Sigmoid colon (tissue), 7 donors: ENCODE measurements around the gene CLTCL1. TPM values are rescaled to one million over a fixed set of nuclear protein-coding genes. Genes with fewer than 3 reads are reported as not detected.

ENCODE experiments used
- DNase-seq: peaks from one replicate; pipeline ENCODE4 v3.0.0-alpha.2; 2019
- H3K27ac ChIP-seq, 4 donors: fragments of 200-600 bp; sonication (generic); one replicate each; pipeline ENCODE4 v1.5.1; 2016 to 2019; ENCODE audit warnings: mild to moderate bottlenecking in 1 of 4
- H3K27me3 ChIP-seq, 3 donors: fragments of 200-600 bp; sonication (generic); one replicate each; pipeline ENCODE4 v1.5.1; 2019; ENCODE audit warnings: mild to moderate bottlenecking in 1 of 3
- H3K36me3 ChIP-seq, 4 donors: fragments of 200-600 bp; sonication (generic); one replicate each; pipeline ENCODE4 v1.5.1; 2016 to 2019
- H3K4me1 ChIP-seq, 4 donors: fragments of 200-600 bp; sonication (generic); one replicate each; pipeline ENCODE4 v1.5.1; 2017 to 2019
- H3K4me3 ChIP-seq, 4 donors: fragments of 200-600 bp; sonication (generic); one replicate each; pipeline ENCODE4 v1.5.1; 2017 to 2019; ENCODE audit warnings: mild to moderate bottlenecking in 2 of 4, moderate library complexity in 1 of 4
- H3K9me3 ChIP-seq, 4 donors: fragments of 200-600 bp in 3 of 4; sonication (generic) in 3 of 4; one replicate each; pipeline versions ENCODE4 v1.5.1 to v1.6.1; 2013 to 2019
- CTCF ChIP-seq, 4 experiments: fragments of 450-650 bp in 3 of 4; fragments of 200-600 bp in 1 of 4; IDR thresholded peaks; one replicate each; pipeline ENCODE4 v1.5.1; 2016 to 2019; ENCODE audit warnings: antibody characterized with exemption in 4 of 4, mild to moderate bottlenecking in 3 of 4, moderate library complexity in 2 of 4
- EP300 ChIP-seq, 4 donors: sonication (generic); formaldehyde crosslinking; IDR thresholded peaks; one replicate each; pipeline ENCODE4 v1.6.1; 2017; ENCODE audit warnings: antibody characterized with exemption in 4 of 4
- POLR2A ChIP-seq, 2 donors: fragments of 450-650 bp; IDR thresholded peaks; one replicate each; pipeline ENCODE4 v1.6.1; 2016; ENCODE audit warnings: antibody characterized with exemption in 2 of 2, mild to moderate bottlenecking in 2 of 2, moderate library complexity in 2 of 2
- POLR2AphosphoS5 ChIP-seq, 4 donors: sonication (generic); formaldehyde crosslinking; IDR thresholded peaks; one replicate each; pipeline ENCODE4 v1.6.1; 2017; ENCODE audit warnings: antibody characterized with exemption in 4 of 4
- WGBS, 2 donors: extraction: QIAGEN DNeasy Blood & Tissue Kit; methylation state at CpG; one replicate each; pipeline ENCODE4 v1.1.7; 2013; 5-methylcytosine and 5-hydroxymethylcytosine counted together
- intact Hi-C: fragments of 100-400 bp; cut with DNase I; formaldehyde crosslinking; loops from one replicate; pipeline ENCODE4 v1.15.1; 2023
- polyA plus RNA-seq, 3 donors: library from polyadenylated mRNA; stranded (reverse); fragments of 200-250 nt; gene quantifications; one replicate each; pipeline ENCODE4 v1.2.3, GENCODE V29; 2013
- total RNA-seq, 4 donors: library from RNA; depleted of rRNA; stranded (reverse); fragments of >200 nt; gene quantifications; one replicate each; pipeline ENCODE4 v1.1.0, GENCODE V29; 2016
- donor health status: healthy with polysubstance abuse.
- donor health status: Bipolar disorder and iron deficiency.
- donor health status: healthy.

The CLTCL1 gene
- total and polyA plus RNA-seq, 7 donors = 0.92 to 5.0 (median 2.4) TPM

GRCh38 chr22:19197997-19198865, 93.3 kb downstream of the CLTCL1 start:
- DNase-seq = peak; percentile 24
- H3K4me1 ChIP-seq = no peaks in the 10 kb centered on the region
- peaks cover 0 to 3% (median 0%) of the 10 kb centered on the region in 4 donors for H3K36me3 ChIP-seq
- intact Hi-C loops = no loop called here
- H3K27me3 ChIP-seq = no peaks in the 10 kb centered on the region
- H3K4me3 ChIP-seq = no peak overlapping the region
- no peaks in the 10 kb centered on the region for H3K9me3 ChIP-seq
- no peak for TF ChIP-seq EP300 (IDR thresholded peaks at IDR 0.05)
- TF ChIP-seq POLR2AphosphoS5 (IDR thresholded peaks at IDR 0.05) = no peak
- TF ChIP-seq CTCF (IDR thresholded peaks at IDR 0.05) = no peak
- TF ChIP-seq POLR2A (IDR thresholded peaks at IDR 0.05) = no peak
- 89 to 94% methylated on average over 10 of the region's 10 CpGs for WGBS, 2 donors
- no peak overlapping the region for H3K27ac ChIP-seq

GRCh38 chr22:19196841-19197612, 94.5 kb downstream of the CLTCL1 start:
- intact Hi-C loops = no loop called here
- no peak overlapping the region for H3K4me3 ChIP-seq

GRCh38 chr22:19195796-19196731, 95.5 kb downstream of the CLTCL1 start:
- no peak for TF ChIP-seq POLR2AphosphoS5 (IDR thresholded peaks at IDR 0.05)
- no peak for TF ChIP-seq POLR2A (IDR thresholded peaks at IDR 0.05)
- TF ChIP-seq EP300 (IDR thresholded peaks at IDR 0.05) = no peak
- TF ChIP-seq CTCF (IDR thresholded peaks at IDR 0.05) = no peak
- peak; percentile 55 for DNase-seq
- intact Hi-C loops = no loop called here
- no peaks in the 10 kb centered on the region for H3K4me1 ChIP-seq
- H3K9me3 ChIP-seq = no peaks in the 10 kb centered on the region
- H3K27me3 ChIP-seq = no peaks in the 10 kb centered on the region
- peaks cover 0 to 3% (median 0%) of the 10 kb centered on the region in 4 donors for H3K36me3 ChIP-seq
- H3K27ac ChIP-seq = no peak overlapping the region
- WGBS, 2 donors = 83 to 85% methylated on average over 23 of the region's 23 CpGs
- H3K4me3 ChIP-seq = no peak overlapping the region

More at GRCh38 chr22:19196841-19197612, 94.5 kb downstream of the CLTCL1 start:
- H3K9me3 ChIP-seq = no peaks in the 10 kb centered on the region
- TF ChIP-seq EP300 (IDR thresholded peaks at IDR 0.05) (no peak), POLR2AphosphoS5 (IDR thresholded peaks at IDR 0.05) (no peak), CTCF (IDR thresholded peaks at IDR 0.05) (no peak), POLR2A (IDR thresholded peaks at IDR 0.05) (no peak)
- peak; percentile 25 for DNase-seq
- no peaks in the 10 kb centered on the region for H3K27me3 ChIP-seq
- H3K27ac ChIP-seq = no peak overlapping the region
- no peaks in the 10 kb centered on the region for H3K4me1 ChIP-seq
- peaks cover 0 to 3% (median 0%) of the 10 kb centered on the region in 4 donors for H3K36me3 ChIP-seq
- WGBS, 2 donors = 85 to 87% methylated on average over 11 of the region's 11 CpGs

GRCh38 chr22:19194766-19195536, 96.6 kb downstream of the CLTCL1 start:
- peak; percentile 26 for DNase-seq
- Histone ChIP-seq H3K36me3 (peaks cover 0 to 3% (median 0%) of the 10 kb centered on the region in 4 donors), H3K27me3 (no peaks in the 10 kb centered on the region), H3K4me1 (no peaks in the 10 kb centered on the region), H3K4me3 (no peak overlapping the region), H3K27ac (no peak overlapping the region), H3K9me3 (no peaks in the 10 kb centered on the region)
- TF ChIP-seq EP300 (IDR thresholded peaks at IDR 0.05) (no peak), CTCF (IDR thresholded peaks at IDR 0.05) (no peak), POLR2A (IDR thresholded peaks at IDR 0.05) (no peak), POLR2AphosphoS5 (IDR thresholded peaks at IDR 0.05) (no peak)
- 95 to 96% methylated on average over 16 of the region's 16 CpGs for WGBS, 2 donors
- intact Hi-C loops = no loop called here
